ENCODE results near the gene PKP4. TPM values are rescaled to one million over a fixed set of nuclear protein-coding genes. Genes with fewer than 3 reads are reported as not detected.

Gene PKP4
- total RNA-seq, 4 donors from 2014 or later, result 58.2 to 115 (median 89.9) TPM

DNA sequence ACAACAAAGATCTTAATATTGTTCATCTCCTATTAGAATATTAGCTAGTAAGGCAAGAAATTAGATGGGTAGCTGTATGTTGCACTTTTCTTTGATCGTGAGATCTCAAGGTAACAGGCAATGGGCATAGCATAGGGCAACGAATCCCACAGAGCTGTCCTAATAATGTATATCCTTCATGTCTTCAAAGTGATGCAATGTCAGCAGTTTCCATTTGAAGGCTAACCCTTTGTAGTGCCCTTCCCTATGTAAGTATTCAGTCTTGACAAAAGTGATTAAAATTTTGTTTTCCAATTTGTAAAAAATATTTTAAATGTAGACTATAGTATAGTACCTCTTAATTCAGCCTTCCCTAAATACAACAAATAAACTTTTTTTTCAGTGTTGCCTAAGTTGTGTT lies 112.5 kb downstream of the PKP4 start:
- no peak for TF ChIP-seq POLR2AphosphoS5 (IDR thresholded peaks at IDR 0.05)
- TF ChIP-seq, protein P1, sequence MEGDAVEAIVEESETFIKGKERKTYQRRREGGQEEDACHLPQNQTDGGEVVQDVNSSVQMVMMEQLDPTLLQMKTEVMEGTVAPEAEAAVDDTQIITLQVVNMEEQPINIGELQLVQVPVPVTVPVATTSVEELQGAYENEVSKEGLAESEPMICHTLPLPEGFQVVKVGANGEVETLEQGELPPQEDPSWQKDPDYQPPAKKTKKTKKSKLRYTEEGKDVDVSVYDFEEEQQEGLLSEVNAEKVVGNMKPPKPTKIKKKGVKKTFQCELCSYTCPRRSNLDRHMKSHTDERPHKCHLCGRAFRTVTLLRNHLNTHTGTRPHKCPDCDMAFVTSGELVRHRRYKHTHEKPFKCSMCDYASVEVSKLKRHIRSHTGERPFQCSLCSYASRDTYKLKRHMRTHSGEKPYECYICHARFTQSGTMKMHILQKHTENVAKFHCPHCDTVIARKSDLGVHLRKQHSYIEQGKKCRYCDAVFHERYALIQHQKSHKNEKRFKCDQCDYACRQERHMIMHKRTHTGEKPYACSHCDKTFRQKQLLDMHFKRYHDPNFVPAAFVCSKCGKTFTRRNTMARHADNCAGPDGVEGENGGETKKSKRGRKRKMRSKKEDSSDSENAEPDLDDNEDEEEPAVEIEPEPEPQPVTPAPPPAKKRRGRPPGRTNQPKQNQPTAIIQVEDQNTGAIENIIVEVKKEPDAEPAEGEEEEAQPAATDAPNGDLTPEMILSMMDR (IDR thresholded peaks at IDR 0.05), result no peak
- Histone ChIP-seq H3K27me3 (no peaks in the 10 kb centered on the region), H3K4me3 (no peak overlapping the region), H3K36me3 (no peaks in the 10 kb centered on the region), H3K4me1 (no peaks in the 10 kb centered on the region), H3K9me3 (no peaks in the 10 kb centered on the region), H3K27ac (no peak overlapping the region)
- 80 to 100% methylated on average over 2 of the region's 2 CpGs for WGBS, 2 donors (ENCODE audit: low coverage in 1 of 2)
- no peak for ATAC-seq

DNA sequence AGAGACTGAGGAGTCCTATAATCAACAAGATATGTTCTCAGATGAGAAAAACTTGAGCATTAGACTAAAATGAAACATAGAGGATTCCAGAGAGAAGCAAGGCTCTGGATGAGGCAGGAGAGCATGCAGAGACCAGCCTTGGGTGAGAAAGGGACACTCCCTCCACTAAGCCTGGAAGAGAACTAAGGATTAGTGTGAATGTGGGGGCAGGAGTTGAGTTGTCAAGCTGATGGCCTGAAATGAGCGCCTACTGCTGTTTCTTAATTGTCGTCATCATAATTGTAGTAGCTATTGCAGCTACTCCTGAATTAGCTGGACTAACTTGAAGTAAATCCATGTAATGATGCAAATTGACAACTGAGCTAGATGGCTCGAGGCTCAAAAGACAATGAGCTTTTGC lies 114.1 kb downstream of the PKP4 start:
- ATAC-seq, result no peak
- peaks cover 0 to 8% (median 0%) of the 10 kb centered on the region in 3 donors for H3K4me1 ChIP-seq
- TF ChIP-seq EP300 (IDR thresholded peaks at IDR 0.05), result no peak
- no peaks in the 10 kb centered on the region for H3K36me3 ChIP-seq
- H3K9me3 ChIP-seq, result no peaks in the 10 kb centered on the region
- H3K27ac ChIP-seq, result no peak overlapping the region
- 94 to 100% methylated on average over 3 of the region's 3 CpGs for WGBS, 2 donors (ENCODE audit: low coverage in 1 of 2)
- H3K4me3 ChIP-seq, result no peak overlapping the region
- H3K27me3 ChIP-seq, result no peaks in the 10 kb centered on the region

DNA sequence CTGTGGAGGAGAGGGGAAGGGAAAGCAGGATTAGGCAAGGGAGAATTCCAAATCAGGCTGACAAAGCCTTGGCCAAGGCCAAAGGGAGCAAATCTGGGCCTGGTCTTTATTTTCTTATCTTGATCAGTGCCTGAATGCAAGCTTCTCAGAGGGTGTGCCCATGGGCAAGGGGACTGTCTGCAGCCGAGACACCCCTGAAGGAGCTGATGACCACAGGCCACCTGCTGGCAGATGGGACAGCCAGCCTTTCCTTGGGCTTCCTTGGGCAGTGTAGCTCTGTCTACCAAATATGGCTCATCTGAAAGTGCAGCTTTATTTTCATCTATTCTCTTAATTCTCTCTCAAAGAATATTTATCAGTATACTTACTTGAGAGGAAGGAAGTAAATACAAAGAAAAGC lies 117.0 kb downstream of the PKP4 start:
- H3K4me1 ChIP-seq, result peaks cover 0 to 8% (median 0%) of the 10 kb centered on the region in 3 donors
- ATAC-seq, result no peak
- TF ChIP-seq, protein P1 (IDR thresholded peaks at IDR 0.05), result no peak
- TF ChIP-seq POLR2A (IDR thresholded peaks at IDR 0.05) (no peak), EP300 (IDR thresholded peaks at IDR 0.05) (no peak), POLR2AphosphoS5 (IDR thresholded peaks at IDR 0.05) (no peak)
- no peaks in the 10 kb centered on the region for H3K27me3 ChIP-seq
- no peak overlapping the region for H3K27ac ChIP-seq
- H3K9me3 ChIP-seq, result no peaks in the 10 kb centered on the region
- H3K36me3 ChIP-seq, result no peaks in the 10 kb centered on the region
- no peak overlapping the region for H3K4me3 ChIP-seq
- 71 to 100% methylated on average over 1 of the region's 1 CpG for whole genome bisulfite sequencing, 2 donors (ENCODE audit: low coverage in 1 of 2)

DNA sequence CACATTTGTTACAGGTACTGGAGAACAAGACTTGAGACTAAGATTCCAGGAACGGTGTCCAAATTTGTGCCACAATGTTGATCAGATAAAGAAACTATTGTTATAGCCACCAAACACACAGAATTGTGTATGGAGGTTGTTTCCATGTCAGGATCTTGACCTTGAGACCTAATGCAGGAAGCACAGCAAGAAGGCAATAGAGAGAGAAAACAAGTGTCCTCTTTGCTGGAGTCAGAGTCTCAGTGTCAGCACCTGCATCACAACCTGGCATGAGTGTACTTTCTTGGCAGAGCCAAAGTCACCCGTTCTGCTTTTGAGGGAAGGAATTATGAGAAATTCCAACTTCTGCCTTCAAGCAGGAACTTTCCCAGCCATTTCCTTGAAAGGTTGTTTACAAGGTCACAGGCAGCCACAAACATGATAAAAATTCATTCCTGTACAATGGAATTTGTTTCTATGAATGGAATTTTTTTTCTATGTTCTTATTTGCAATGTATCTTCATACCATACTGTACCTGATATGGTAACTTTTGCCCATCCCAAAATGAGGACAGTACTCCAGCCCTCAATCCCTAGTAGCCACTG lies 118.4 kb downstream of the PKP4 start:
- Histone ChIP-seq H3K4me1 (peaks cover 0 to 8% (median 0%) of the 10 kb centered on the region in 3 donors), H3K36me3 (no peaks in the 10 kb centered on the region), H3K4me3 (no peak overlapping the region), H3K27me3 (no peaks in the 10 kb centered on the region), H3K9me3 (no peaks in the 10 kb centered on the region), H3K27ac (no peak overlapping the region)
- no peak for TF ChIP-seq POLR2A (IDR thresholded peaks at IDR 0.05)
- TF ChIP-seq POLR2AphosphoS5 (IDR thresholded peaks at IDR 0.05), result no peak
- no peak for TF ChIP-seq EP300 (IDR thresholded peaks at IDR 0.05)
- TF ChIP-seq, protein P1 (IDR thresholded peaks at IDR 0.05), result no peak
- ATAC-seq, result no peak
- WGBS, 2 donors (ENCODE audit: low coverage in 1 of 2), result 52 to 65% methylated on average over 2 of the region's 2 CpGs

DNA sequence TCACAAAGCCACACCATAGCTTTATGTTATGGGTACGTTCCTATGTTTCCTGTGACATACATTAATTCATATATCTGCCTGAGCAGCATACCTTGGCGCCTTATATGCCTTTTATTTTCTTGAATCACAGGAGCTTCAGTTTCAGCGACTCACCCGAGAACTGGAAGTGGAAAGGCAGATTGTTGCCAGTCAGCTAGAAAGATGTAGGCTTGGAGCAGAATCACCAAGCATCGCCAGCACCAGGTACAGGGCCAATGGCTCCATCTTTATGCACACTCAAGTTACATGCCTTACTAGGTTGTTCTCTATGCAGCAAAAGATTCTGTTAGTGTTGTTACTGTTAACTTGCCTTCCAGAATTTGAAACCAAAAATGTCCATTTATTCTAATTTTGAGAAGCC lies 120.4 kb downstream of the PKP4 start:
- Histone ChIP-seq H3K9me3 (no peaks in the 10 kb centered on the region), H3K36me3 (peaks cover 0 to 7% of the 10 kb centered on the region in 2 donors), H3K27ac (no peak overlapping the region), H3K4me1 (peaks cover 0 to 8% (median 0%) of the 10 kb centered on the region in 3 donors), H3K4me3 (no peak overlapping the region), H3K27me3 (no peaks in the 10 kb centered on the region)
- TF ChIP-seq, protein P1 (IDR thresholded peaks at IDR 0.05), result no peak
- TF ChIP-seq POLR2A (IDR thresholded peaks at IDR 0.05) (no peak), EP300 (IDR thresholded peaks at IDR 0.05) (no peak), POLR2AphosphoS5 (IDR thresholded peaks at IDR 0.05) (no peak)
- WGBS, 2 donors (ENCODE audit: low coverage in 1 of 2), result 92 to 94% methylated on average over 5 of the region's 5 CpGs
- no peak for ATAC-seq
